ENCODE data around the gene CLEC1A. TPM values are rescaled to one million over a fixed set of nuclear protein-coding genes. Genes with fewer than 3 reads are reported as not detected.
"Not testable (repeated sequence)": the region's sequence is repeated elsewhere in the genome, so short reads cannot be mapped to it uniquely, and the experiment has no call there.

The CLEC1A gene
- total and polyA plus RNA-seq, 10 donors: 1.5 to 12.4 (median 7.4) TPM

DNA sequence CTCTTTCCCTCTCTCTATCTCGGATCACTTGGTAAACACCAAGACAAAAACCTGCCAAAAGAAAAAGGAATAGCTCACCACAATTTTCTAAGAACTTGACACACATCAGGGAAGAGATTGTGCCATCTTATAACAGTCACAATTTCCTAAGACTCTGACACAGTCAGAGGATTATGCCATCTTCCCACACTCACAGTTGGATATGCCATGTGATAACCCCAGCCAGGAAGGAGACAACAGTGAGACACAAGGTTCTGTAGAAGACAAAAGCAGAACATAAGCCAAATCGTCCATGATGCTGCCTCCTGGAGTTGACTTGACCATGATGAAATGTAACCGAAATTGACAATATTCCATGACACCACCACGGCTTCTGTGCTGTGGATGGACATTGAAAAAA is 71.1 kb downstream of the CLEC1A start:
- intact Hi-C loops (cut with DNase I; ENCODE audit: low total_unique reads): no loop called here
- peak overlapping the region in 5 of 8 donors; percentile 3 to 58 (median 51) for H3K27ac ChIP-seq
- DNase-seq: no peak
- peaks cover 0 to 6% (median 0%) of the 10 kb centered on the region in 8 donors for H3K9me3 ChIP-seq
- 37 to 81% (median 47%) methylated on average over 4 of the region's 4 CpGs for WGBS, 5 donors
- TF ChIP-seq, protein P1, sequence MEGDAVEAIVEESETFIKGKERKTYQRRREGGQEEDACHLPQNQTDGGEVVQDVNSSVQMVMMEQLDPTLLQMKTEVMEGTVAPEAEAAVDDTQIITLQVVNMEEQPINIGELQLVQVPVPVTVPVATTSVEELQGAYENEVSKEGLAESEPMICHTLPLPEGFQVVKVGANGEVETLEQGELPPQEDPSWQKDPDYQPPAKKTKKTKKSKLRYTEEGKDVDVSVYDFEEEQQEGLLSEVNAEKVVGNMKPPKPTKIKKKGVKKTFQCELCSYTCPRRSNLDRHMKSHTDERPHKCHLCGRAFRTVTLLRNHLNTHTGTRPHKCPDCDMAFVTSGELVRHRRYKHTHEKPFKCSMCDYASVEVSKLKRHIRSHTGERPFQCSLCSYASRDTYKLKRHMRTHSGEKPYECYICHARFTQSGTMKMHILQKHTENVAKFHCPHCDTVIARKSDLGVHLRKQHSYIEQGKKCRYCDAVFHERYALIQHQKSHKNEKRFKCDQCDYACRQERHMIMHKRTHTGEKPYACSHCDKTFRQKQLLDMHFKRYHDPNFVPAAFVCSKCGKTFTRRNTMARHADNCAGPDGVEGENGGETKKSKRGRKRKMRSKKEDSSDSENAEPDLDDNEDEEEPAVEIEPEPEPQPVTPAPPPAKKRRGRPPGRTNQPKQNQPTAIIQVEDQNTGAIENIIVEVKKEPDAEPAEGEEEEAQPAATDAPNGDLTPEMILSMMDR (IDR thresholded peaks at IDR 0.05 in 8 of 11, conservative IDR thresholded peaks at IDR 0.05 in 3 of 11): no peak
- TF ChIP-seq POLR2AphosphoS5 (IDR thresholded peaks at IDR 0.05) (no peak), POLR2A (IDR thresholded peaks at IDR 0.05) (no peak)
- no peaks in the 10 kb centered on the region for H3K36me3 ChIP-seq
- no peaks in the 10 kb centered on the region for H3K27me3 ChIP-seq (replicated peaks in 1 of 7)
- peak overlapping the region in 1 of 8 donors; percentile 15 for H3K4me3 ChIP-seq
- no peaks in the 10 kb centered on the region for H3K4me1 ChIP-seq

DNA sequence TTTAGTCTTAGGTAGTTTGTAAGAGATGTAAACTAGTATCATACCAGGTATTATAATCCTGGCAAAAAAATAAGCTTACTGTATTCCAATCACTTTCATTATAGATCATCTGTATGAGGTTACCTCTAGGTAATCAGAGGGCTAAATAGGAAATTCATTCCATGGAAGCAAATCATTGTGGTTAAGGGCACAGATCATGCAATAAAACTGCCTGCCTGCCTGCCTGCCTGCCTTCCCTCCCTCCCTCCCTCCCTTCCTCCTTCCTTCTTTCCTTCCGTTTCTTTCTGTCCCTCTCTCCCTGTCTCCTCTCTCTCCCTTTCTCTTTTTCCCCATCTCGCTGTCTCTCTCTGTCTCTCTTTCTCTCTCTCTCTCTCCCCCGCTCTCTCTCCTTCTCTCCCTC is 71.5 kb downstream of the CLEC1A start:
- DNase-seq: no peak
- Histone ChIP-seq H3K27me3 (replicated peaks in 1 of 7) (no peaks in the 10 kb centered on the region), H3K9me3 (peaks cover 0 to 6% (median 0%) of the 10 kb centered on the region in 8 donors), H3K27ac (peak overlapping the region in 3 of 8 donors; percentile 51 to 58 (median 54)), H3K4me1 (no peaks in the 10 kb centered on the region), H3K4me3 (peak overlapping the region in 1 of 8 donors; percentile 15), H3K36me3 (no peaks in the 10 kb centered on the region)
- intact Hi-C loops (cut with DNase I; ENCODE audit: low total_unique reads): no loop called here
- TF ChIP-seq POLR2A (IDR thresholded peaks at IDR 0.05) (no peak), POLR2AphosphoS5 (IDR thresholded peaks at IDR 0.05) (no peak)
- TF ChIP-seq, protein P1 (IDR thresholded peaks at IDR 0.05 in 8 of 11, conservative IDR thresholded peaks at IDR 0.05 in 3 of 11): no peak
- 43 to 76% (median 56%) methylated on average over 3 of the region's 3 CpGs for WGBS, 5 donors

DNA sequence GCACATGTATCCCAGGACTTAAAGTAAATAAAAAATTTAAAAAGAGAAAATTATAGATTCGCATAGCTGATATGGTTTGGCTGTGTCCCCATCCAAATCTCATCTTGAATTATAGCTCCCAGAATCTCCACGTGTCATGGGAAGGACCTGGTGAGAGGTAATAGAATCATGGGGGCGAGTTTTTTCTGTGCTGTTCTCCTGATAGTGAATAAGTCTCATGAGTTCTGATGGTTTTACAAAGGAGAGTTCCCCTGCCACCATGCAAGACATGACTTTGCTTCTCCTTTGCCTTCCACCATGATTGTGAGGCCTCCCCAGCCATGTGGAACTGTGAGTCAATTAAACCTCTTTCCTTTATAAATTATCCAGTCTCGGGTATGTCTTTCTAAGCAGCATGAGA is 72.1 kb downstream of the CLEC1A start:
- DNase-seq; H3K36me3 ChIP-seq; intact Hi-C loops (cut with DNase I; ENCODE audit: low total_unique reads); H3K27ac ChIP-seq; H3K27me3 ChIP-seq (replicated peaks in 1 of 7); H3K4me1 ChIP-seq; H3K9me3 ChIP-seq; H3K4me3 ChIP-seq: not testable (repeated sequence)
- WGBS, 5 donors: 86 to 97% (median 88%) methylated on average over 4 of the region's 4 CpGs

- H3K4me3 ChIP-seq: no peak overlapping the region
- TF ChIP-seq POLR2A (IDR thresholded peaks at IDR 0.05) (no peak), POLR2AphosphoS5 (IDR thresholded peaks at IDR 0.05) (no peak)
- TF ChIP-seq, protein P1 (IDR thresholded peaks at IDR 0.05 in 8 of 11, conservative IDR thresholded peaks at IDR 0.05 in 3 of 11): no peak
- no peaks in the 10 kb centered on the region for H3K4me1 ChIP-seq
- peaks cover 0 to 6% (median 0%) of the 10 kb centered on the region in 8 donors for H3K9me3 ChIP-seq
- no peak overlapping the region for H3K27ac ChIP-seq
- no peak for DNase-seq
- 70 to 95% (median 79%) methylated on average over 3 of the region's 3 CpGs for WGBS, 5 donors
- no peaks in the 10 kb centered on the region for H3K27me3 ChIP-seq (replicated peaks in 1 of 7)
- H3K36me3 ChIP-seq: no peaks in the 10 kb centered on the region
- intact Hi-C loops (cut with DNase I; ENCODE audit: low total_unique reads): no loop called here
Observed at GRCh38 chr12:10025236-10025635, 73.5 kb downstream of the CLEC1A start.

GRCh38 chr12:10021342-10021741 is 77.4 kb downstream of the CLEC1A start:
- Histone ChIP-seq H3K4me3 (no peak overlapping the region), H3K9me3 (peaks cover 0 to 5% (median 0%) of the 10 kb centered on the region in 8 donors), H3K36me3 (no peaks in the 10 kb centered on the region), H3K27ac (no peak overlapping the region), H3K4me1 (no peaks in the 10 kb centered on the region), H3K27me3 (replicated peaks in 1 of 7) (no peaks in the 10 kb centered on the region)
- DNase-seq: no peak
- WGBS, 5 donors: 58 to 99% (median 86%) methylated on average over 3 of the region's 3 CpGs
- intact Hi-C loops (cut with DNase I; ENCODE audit: low total_unique reads): no loop called here
- TF ChIP-seq, protein P1 (IDR thresholded peaks at IDR 0.05 in 8 of 11, conservative IDR thresholded peaks at IDR 0.05 in 3 of 11): no peak
- TF ChIP-seq POLR2AphosphoS5 (IDR thresholded peaks at IDR 0.05): no peak
- no peak for TF ChIP-seq POLR2A (IDR thresholded peaks at IDR 0.05)

All from spleen (tissue), 11 donors.